T-helper 17 cell (primary cell): ENCODE measurements around the gene ADARB2. TPM values are rescaled to one million over a fixed set of nuclear protein-coding genes. Genes with fewer than 3 reads are reported as not detected.

Source experiments
- ATAC-seq: fragments of 150-1000 bp; cut with Tn5 transposase; 2 replicates; pipeline ENCODE4 v1.10.0; 2021; ENCODE audit warnings: mild to moderate bottlenecking, moderate library complexity
- DNase-seq, 3 donors: peaks; one replicate each; pipeline versions ENCODE4 v3.0.0 to v3.0.0-alpha.2; 2020 to 2021
- H3K9me3 ChIP-seq: one replicate; pipeline ENCODE4 v1.7.0; 2013; ENCODE audit warnings: low read length, mild to moderate bottlenecking; ENCODE audit not compliant: control insufficient read depth, poor library complexity, severe bottlenecking
- H3K27ac Mint-ChIP-seq: one replicate; pipeline ENCODE4 v1.8.0; 2022; ENCODE audit warnings: mild to moderate bottlenecking, moderate library complexity, mixed read lengths
- H3K27me3 Mint-ChIP-seq: one replicate; pipeline ENCODE4 v1.8.0; 2022; ENCODE audit warnings: mixed read lengths
- H3K36me3 Mint-ChIP-seq: one replicate; pipeline ENCODE4 v1.8.0; 2022; ENCODE audit warnings: low read depth, mixed read lengths
- H3K4me1 Mint-ChIP-seq: one replicate; pipeline ENCODE4 v1.8.0; 2022; ENCODE audit warnings: mild to moderate bottlenecking, mixed read lengths
- H3K4me3 Mint-ChIP-seq: one replicate; pipeline ENCODE4 v1.8.0; 2022; ENCODE audit warnings: mild to moderate bottlenecking, moderate library complexity, mixed read lengths
- total RNA-seq, 4 donors: library from RNA in 2 of 4; stranded (reverse) in 2 of 4; gene quantifications; one replicate each; pipeline ENCODE4 v1.2.3 and lab custom pipeline; 2022 to 2026

ADARB2 gene
- total RNA-seq, 2 donors from 2014 or later = 0.18 TPM; not detected in 1

- H3K27me3 Mint-ChIP-seq = no peaks in the 10 kb centered on the region
- no peak for ATAC-seq
- H3K27ac Mint-ChIP-seq = no peak overlapping the region
- H3K4me3 Mint-ChIP-seq = no peak overlapping the region
- H3K4me1 Mint-ChIP-seq = peaks cover 8% of the 10 kb centered on the region
- H3K36me3 Mint-ChIP-seq = peaks cover 2% of the 10 kb centered on the region
- DNase-seq = no peak
- H3K9me3 ChIP-seq = no peaks in the 10 kb centered on the region
Measured at GRCh38 chr10:1130995-1131790, 606.1 kb downstream of the ADARB2 start.

GRCh38 chr10:1130226-1130625 lies 607.1 kb downstream of the ADARB2 start:
- no peak for DNase-seq
- no peak overlapping the region for H3K4me3 Mint-ChIP-seq
- H3K4me1 Mint-ChIP-seq = peaks cover 8% of the 10 kb centered on the region
- no peaks in the 10 kb centered on the region for H3K27me3 Mint-ChIP-seq
- H3K27ac Mint-ChIP-seq = no peak overlapping the region
- ATAC-seq = no peak
- H3K9me3 ChIP-seq = no peaks in the 10 kb centered on the region
- peaks cover 4% of the 10 kb centered on the region for H3K36me3 Mint-ChIP-seq

GRCh38 chr10:1128649-1129048 lies 608.7 kb downstream of the ADARB2 start:
- Mint-ChIP-seq H3K27me3 (no peaks in the 10 kb centered on the region), H3K36me3 (peaks cover 11% of the 10 kb centered on the region), H3K27ac (no peak overlapping the region)

GRCh38 chr10:1128115-1128514 lies 609.2 kb downstream of the ADARB2 start:
- Mint-ChIP-seq H3K27ac (no peak overlapping the region), H3K4me3 (no peak overlapping the region), H3K36me3 (peaks cover 13% of the 10 kb centered on the region), H3K4me1 (peaks cover 13% of the 10 kb centered on the region), H3K27me3 (no peaks in the 10 kb centered on the region)
- H3K9me3 ChIP-seq = no peaks in the 10 kb centered on the region
- DNase-seq = no peak
- no peak for ATAC-seq

More at GRCh38 chr10:1128649-1129048, 608.7 kb downstream of the ADARB2 start:
- H3K9me3 ChIP-seq = no peaks in the 10 kb centered on the region
- Mint-ChIP-seq H3K4me3 (no peak overlapping the region), H3K4me1 (peaks cover 12% of the 10 kb centered on the region)
- DNase-seq = no peak
- ATAC-seq = no peak

- no peaks in the 10 kb centered on the region for H3K9me3 ChIP-seq
- Mint-ChIP-seq H3K36me3 (peaks cover 13% of the 10 kb centered on the region), H3K27me3 (no peaks in the 10 kb centered on the region), H3K27ac (no peak overlapping the region), H3K4me3 (no peak overlapping the region), H3K4me1 (peaks cover 13% of the 10 kb centered on the region)
- no peak for ATAC-seq
- DNase-seq = no peak
Measured at GRCh38 chr10:1127629-1128028, 609.7 kb downstream of the ADARB2 start.
